Panc1 (cell line): ENCODE measurements around the gene ARPC5L. TPM values are rescaled to one million over a fixed set of nuclear protein-coding genes. Genes with fewer than 3 reads are reported as not detected.

Source experiments
- ATAC-seq: fragments of 200-7000 bp; cut with Tn5 transposase; 2 replicates; pipeline ENCODE4 v1.9.1; 2020; ENCODE audit warnings: mild to moderate bottlenecking, moderate library complexity
- BruUV-seq: library from RNA; stranded (reverse); fragments of 400-500 nt; replicated peaks from 2 replicates; lab custom pipeline; 2021; lab: Mats Ljungman, UMichigan
- CTCF ChIA-PET: fragments of 300-600 bp; sonication (Branson Sonifier 250); formaldehyde crosslinking; loops from one replicate; lab custom pipeline; 2022; ENCODE audit warnings: antibody characterized with exemption; lab: Charles Lee
- POLR2A ChIA-PET: fragments of 300-600 bp; sonication (Branson Sonifier 250); formaldehyde crosslinking; loops from one replicate; lab custom pipeline; 2022; ENCODE audit warnings: antibody characterized with exemption; lab: Charles Lee
- DNase-seq: peaks from one replicate; pipeline ENCODE4 v3.0.0-alpha.2; 2010; ENCODE audit warnings: low read depth, low spot score
- H3K27ac ChIP-seq: 2 replicates; pipeline ENCODE4 v1.5.1; 2011; ENCODE audit warnings: mild to moderate bottlenecking, low read length, inconsistent platforms
- H3K27me3 ChIP-seq: fragments of 200-500 bp; sonication (Bioruptor generic); 2 replicates; pipeline ENCODE4 v1.6.0; 2014; ENCODE audit warnings: low read length, inconsistent platforms; ENCODE audit not compliant: control insufficient read depth, insufficient read depth
- H3K36me3 ChIP-seq: fragments of 200-500 bp; sonication (Bioruptor generic); 2 replicates; pipeline ENCODE4 v1.5.1; 2014; ENCODE audit warnings: inconsistent platforms, mild to moderate bottlenecking, low read length, moderate library complexity; ENCODE audit not compliant: control insufficient read depth, insufficient read depth
- H3K4me1 ChIP-seq: 2 replicates; pipeline ENCODE4 v1.5.1; 2011; ENCODE audit warnings: inconsistent platforms, mild to moderate bottlenecking, low read length, moderate library complexity; ENCODE audit not compliant: control insufficient read depth, insufficient read depth
- H3K4me3 ChIP-seq, 2 experiments: 2 replicates each; pipeline ENCODE4 v1.5.1; 2011 to 2012; ENCODE audit warnings: low read depth in 2 of 2, low read length in 2 of 2, mild to moderate bottlenecking in 2 of 2, inconsistent platforms in 1 of 2, moderate library complexity in 1 of 2
- H3K9me3 ChIP-seq: fragments of 200-500 bp; sonication (Bioruptor generic); 2 replicates; pipeline ENCODE4 v1.5.1; 2014; ENCODE audit warnings: low read depth, mild to moderate bottlenecking, inconsistent platforms, low read length, moderate library complexity; ENCODE audit not compliant: control insufficient read depth, insufficient read depth
- POLR2AphosphoS5 ChIP-seq: IDR thresholded peaks from 2 replicates; pipeline ENCODE4 v1.6.1; 2012; ENCODE audit warnings: mild to moderate bottlenecking, low read depth, low read length, moderate library complexity
- SIN3A ChIP-seq: IDR thresholded peaks from 2 replicates; pipeline ENCODE4 v1.6.1; 2012; ENCODE audit warnings: low read depth, mild to moderate bottlenecking, low read length, moderate library complexity, borderline replicate concordance; ENCODE audit not compliant: insufficient read depth
- TCF7L2 ChIP-seq: IDR thresholded peaks from 2 replicates; pipeline ENCODE4 v1.6.1; 2011; ENCODE audit warnings: mild to moderate bottlenecking, low read depth, low read length, inconsistent platforms
- in situ Hi-C: cut with HindIII; loops from 2 replicates; pipeline ENCODE4 v1.10.0; 2016; ENCODE audit warnings: low sequenced_read_pairs, low pct_unique_long_range_greater_than_20kb
- intact Hi-C: fragments of 100-400 bp; cut with micrococcal nuclease; formaldehyde crosslinking; loops from one replicate; pipeline ENCODE4 v1.10.0; 2022; ENCODE audit not compliant: unreplicated experiment
- total RNA-seq: library from RNA; stranded (reverse); gene quantifications from one replicate; pipeline ENCODE4 v1.2.1, GENCODE V29; 2021; ENCODE audit not compliant: unreplicated experiment
- TF ChIP-seq, protein P1 (sequence below): fragments of 450-650 bp; IDR thresholded peaks from 2 replicates; pipeline ENCODE4 v1.5.1; 2017; ENCODE audit warnings: mild to moderate bottlenecking
- TF ChIP-seq, protein P2 (sequence below), 2 experiments: IDR thresholded peaks; 2 replicates each; pipeline ENCODE4 v1.6.1; 2011 to 2012; ENCODE audit warnings: low read depth in 2 of 2, control low read depth in 1 of 2, low read length in 1 of 2, mild to moderate bottlenecking in 1 of 2, moderate library complexity in 1 of 2; ENCODE audit not compliant: insufficient read depth in 1 of 2

Gene ARPC5L
- total RNA-seq, 1 experiment from 2014 or later = 39.6 TPM

DNA sequence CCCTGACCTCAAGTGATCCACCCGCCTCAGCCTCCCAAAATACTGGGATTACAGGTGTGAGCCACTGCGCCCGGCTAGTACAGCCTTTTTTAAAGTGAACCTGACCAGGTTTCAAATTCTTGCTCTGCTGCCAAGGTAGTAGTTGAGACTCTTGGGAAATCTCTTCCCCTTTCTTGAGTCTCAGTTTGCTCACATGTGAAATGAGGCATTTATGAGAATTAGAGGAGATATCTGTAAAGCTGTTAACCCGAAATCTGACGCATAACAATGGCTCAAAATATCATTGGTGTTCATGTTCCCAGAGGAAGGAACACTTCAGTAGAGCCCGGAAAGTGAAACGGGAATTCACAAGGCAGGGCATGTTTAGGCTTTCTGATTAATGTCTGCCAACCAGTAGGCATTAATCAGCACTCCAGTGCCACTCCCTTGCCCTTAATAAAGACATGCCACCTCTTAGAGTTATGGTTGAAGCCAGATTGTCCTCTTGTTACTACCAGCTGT is 1.5 kb downstream of the ARPC5L start:
- H3K4me3 ChIP-seq = peak overlapping the region; percentile 79 to 90
- no peaks in the 10 kb centered on the region for H3K9me3 ChIP-seq
- TF ChIP-seq SIN3A (no peak), POLR2AphosphoS5 (no peak), TCF7L2 (no peak)
- TF ChIP-seq, protein P1, sequence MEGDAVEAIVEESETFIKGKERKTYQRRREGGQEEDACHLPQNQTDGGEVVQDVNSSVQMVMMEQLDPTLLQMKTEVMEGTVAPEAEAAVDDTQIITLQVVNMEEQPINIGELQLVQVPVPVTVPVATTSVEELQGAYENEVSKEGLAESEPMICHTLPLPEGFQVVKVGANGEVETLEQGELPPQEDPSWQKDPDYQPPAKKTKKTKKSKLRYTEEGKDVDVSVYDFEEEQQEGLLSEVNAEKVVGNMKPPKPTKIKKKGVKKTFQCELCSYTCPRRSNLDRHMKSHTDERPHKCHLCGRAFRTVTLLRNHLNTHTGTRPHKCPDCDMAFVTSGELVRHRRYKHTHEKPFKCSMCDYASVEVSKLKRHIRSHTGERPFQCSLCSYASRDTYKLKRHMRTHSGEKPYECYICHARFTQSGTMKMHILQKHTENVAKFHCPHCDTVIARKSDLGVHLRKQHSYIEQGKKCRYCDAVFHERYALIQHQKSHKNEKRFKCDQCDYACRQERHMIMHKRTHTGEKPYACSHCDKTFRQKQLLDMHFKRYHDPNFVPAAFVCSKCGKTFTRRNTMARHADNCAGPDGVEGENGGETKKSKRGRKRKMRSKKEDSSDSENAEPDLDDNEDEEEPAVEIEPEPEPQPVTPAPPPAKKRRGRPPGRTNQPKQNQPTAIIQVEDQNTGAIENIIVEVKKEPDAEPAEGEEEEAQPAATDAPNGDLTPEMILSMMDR = no peak
- TF ChIP-seq, protein P2, sequence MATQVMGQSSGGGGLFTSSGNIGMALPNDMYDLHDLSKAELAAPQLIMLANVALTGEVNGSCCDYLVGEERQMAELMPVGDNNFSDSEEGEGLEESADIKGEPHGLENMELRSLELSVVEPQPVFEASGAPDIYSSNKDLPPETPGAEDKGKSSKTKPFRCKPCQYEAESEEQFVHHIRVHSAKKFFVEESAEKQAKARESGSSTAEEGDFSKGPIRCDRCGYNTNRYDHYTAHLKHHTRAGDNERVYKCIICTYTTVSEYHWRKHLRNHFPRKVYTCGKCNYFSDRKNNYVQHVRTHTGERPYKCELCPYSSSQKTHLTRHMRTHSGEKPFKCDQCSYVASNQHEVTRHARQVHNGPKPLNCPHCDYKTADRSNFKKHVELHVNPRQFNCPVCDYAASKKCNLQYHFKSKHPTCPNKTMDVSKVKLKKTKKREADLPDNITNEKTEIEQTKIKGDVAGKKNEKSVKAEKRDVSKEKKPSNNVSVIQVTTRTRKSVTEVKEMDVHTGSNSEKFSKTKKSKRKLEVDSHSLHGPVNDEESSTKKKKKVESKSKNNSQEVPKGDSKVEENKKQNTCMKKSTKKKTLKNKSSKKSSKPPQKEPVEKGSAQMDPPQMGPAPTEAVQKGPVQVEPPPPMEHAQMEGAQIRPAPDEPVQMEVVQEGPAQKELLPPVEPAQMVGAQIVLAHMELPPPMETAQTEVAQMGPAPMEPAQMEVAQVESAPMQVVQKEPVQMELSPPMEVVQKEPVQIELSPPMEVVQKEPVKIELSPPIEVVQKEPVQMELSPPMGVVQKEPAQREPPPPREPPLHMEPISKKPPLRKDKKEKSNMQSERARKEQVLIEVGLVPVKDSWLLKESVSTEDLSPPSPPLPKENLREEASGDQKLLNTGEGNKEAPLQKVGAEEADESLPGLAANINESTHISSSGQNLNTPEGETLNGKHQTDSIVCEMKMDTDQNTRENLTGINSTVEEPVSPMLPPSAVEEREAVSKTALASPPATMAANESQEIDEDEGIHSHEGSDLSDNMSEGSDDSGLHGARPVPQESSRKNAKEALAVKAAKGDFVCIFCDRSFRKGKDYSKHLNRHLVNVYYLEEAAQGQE (IDR thresholded peaks at IDR 0.05; ENCODE audit: insufficient read depth in 1 of 2, low read depth in 2 of 2, low read length in 1 of 2) = no peak
- BruUV-seq = no TSS peak
- peaks cover 30% of the 10 kb centered on the region for H3K4me1 ChIP-seq
- in situ Hi-C loops (no loop called here), intact Hi-C loops (no loop called here)
- ChIA-PET POLR2A (interaction anchor here (0.5 kb wide), 1 partner anchor 22 kb away, joined by 10 read pairs; no protein-coding TSS in a partner anchor), CTCF (no interaction called here)
- no peak for ATAC-seq
- H3K36me3 ChIP-seq = peaks cover 9% of the 10 kb centered on the region
- no peaks in the 10 kb centered on the region for H3K27me3 ChIP-seq
- DNase-seq = no peak
- H3K27ac ChIP-seq = peak overlapping the region; percentile 88

- ChIA-PET CTCF (no interaction called here), POLR2A (interaction anchor here (0.6 kb wide), 2 partner anchors 23 to 28 kb away, joined by 5 read pairs; no protein-coding TSS in a partner anchor)
- ATAC-seq (peak; percentile 93), DNase-seq (no peak)
- TSS peak; percentile 98 for BruUV-seq
- H3K27me3 ChIP-seq = no peaks in the 10 kb centered on the region
- H3K4me1 ChIP-seq = peaks cover 28% of the 10 kb centered on the region
- TF ChIP-seq, protein P2 (IDR thresholded peaks at IDR 0.05; ENCODE audit: insufficient read depth in 1 of 2, low read depth in 2 of 2, low read length in 1 of 2) = no peak
- TF ChIP-seq, protein P1 = no peak
- peak; percentile 85; the same call in 1 of the 2 replicates for TF ChIP-seq SIN3A
- TF ChIP-seq POLR2AphosphoS5 = peak; percentile 87
- peaks cover 13% of the 10 kb centered on the region for H3K36me3 ChIP-seq
- in situ Hi-C loops (no loop called here), intact Hi-C loops (no loop called here)
- peak overlapping the region; percentile 96 for H3K27ac ChIP-seq
- peak overlapping the region; percentile 89 to 90 for H3K4me3 ChIP-seq
- H3K9me3 ChIP-seq = no peaks in the 10 kb centered on the region
Observed at GRCh38 chr9:124868511-124869465, 6.9 kb downstream of the ARPC5L start.
